GM13976 (cell line): ENCODE results near the gene RESF1.

Source experiments
- DNase-seq: peaks from one replicate; pipeline ENCODE4 v3.0.0; 2012; ENCODE audit warnings: low spot score
- in situ Hi-C: fragments of 300-500 bp; cut with MboI; formaldehyde crosslinking; loops from one replicate; pipeline ENCODE4 v1.12.0; 2022; ENCODE audit warnings: low sequenced_read_pairs, mixed read lengths, inconsistent platforms; ENCODE audit not compliant: unreplicated experiment
- TF ChIP-seq, protein P1 (sequence below): IDR thresholded peaks from 2 replicates; pipeline ENCODE4 v1.5.1; 2012; ENCODE audit warnings: borderline replicate concordance, mild to moderate bottlenecking; ENCODE audit not compliant: insufficient read depth; ENCODE audit errors: extremely low read depth, missing control alignments, control extremely low read depth

Gene RESF1

GRCh38 chr12:31959161-31959700 lies at the start of gene RESF1:
RESF1 (plus strand) TSS chr12:31959415; CDS start chr12:31980956, 21,541 bp downstream.
- DNase-seq: peak; percentile 91
- TF ChIP-seq, protein P1, sequence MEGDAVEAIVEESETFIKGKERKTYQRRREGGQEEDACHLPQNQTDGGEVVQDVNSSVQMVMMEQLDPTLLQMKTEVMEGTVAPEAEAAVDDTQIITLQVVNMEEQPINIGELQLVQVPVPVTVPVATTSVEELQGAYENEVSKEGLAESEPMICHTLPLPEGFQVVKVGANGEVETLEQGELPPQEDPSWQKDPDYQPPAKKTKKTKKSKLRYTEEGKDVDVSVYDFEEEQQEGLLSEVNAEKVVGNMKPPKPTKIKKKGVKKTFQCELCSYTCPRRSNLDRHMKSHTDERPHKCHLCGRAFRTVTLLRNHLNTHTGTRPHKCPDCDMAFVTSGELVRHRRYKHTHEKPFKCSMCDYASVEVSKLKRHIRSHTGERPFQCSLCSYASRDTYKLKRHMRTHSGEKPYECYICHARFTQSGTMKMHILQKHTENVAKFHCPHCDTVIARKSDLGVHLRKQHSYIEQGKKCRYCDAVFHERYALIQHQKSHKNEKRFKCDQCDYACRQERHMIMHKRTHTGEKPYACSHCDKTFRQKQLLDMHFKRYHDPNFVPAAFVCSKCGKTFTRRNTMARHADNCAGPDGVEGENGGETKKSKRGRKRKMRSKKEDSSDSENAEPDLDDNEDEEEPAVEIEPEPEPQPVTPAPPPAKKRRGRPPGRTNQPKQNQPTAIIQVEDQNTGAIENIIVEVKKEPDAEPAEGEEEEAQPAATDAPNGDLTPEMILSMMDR: no peak
- in situ Hi-C loops: no loop called here

GRCh38 chr12:31914927-31915326 lies 44.3 kb upstream of the RESF1 start:
- DNase-seq: no peak
- in situ Hi-C loops: no loop called here

DNA sequence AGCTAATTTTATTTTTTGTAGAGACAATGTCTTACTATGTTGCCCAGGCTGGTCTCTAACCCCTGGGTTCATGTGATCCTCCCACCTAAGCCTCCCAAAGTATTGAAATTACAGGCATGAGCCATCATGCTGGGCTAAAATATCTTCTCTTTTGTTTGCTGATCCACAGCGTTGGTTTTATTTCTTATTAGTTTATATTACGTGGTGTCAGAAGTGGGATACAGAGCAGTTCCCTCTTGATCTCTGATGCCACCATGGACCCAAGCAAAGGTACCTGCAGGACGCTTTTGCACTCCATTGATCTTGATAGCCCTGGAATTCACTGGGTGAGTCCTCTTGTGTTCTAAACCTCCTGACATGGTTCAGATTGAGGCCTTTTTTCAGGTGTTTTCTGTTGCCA lies 43.8 kb upstream of the RESF1 start:
- DNase-seq: no peak
- TF ChIP-seq, protein P1: no peak
- in situ Hi-C loops: no loop called here

More at GRCh38 chr12:31914927-31915326, 44.3 kb upstream of the RESF1 start:
- TF ChIP-seq, protein P1: no peak

DNA sequence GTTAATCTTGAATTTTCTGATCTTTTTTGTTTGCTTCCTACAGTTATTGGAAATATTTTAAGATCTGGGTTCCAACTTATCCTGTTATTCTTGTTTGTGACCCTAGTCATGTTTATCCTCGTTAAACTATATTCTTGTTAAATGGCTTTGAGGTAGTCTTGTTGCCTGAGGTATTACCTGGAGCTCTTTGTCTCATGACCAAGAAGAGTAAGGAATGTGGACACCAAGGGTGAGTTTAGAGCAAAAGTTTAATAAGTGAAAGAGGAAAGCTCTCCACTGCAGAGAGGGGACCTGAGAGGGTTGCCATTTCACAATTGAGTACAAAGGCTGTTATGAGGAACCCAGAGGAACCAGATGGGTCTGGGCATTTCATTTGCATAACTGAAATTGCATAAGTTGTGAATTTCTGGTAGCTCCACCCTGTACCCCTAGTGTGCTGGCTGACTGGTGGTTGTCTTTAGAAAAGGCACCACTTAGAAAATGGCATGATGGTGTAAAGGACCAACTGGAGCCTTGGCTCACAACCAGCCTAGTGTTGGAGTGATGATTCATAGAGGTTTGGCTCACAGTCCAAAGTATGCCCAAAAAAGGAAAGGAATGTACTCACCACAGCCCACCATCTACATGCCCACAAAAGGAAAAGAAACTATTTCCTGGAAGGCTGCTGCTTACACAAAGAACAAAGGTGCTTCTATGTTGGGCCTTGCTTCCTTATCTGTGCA lies 36.7 kb upstream of the RESF1 start:
- in situ Hi-C loops: no loop called here
- no peak for DNase-seq
- TF ChIP-seq, protein P1: no peak

- TF ChIP-seq, protein P1: no peak
- DNase-seq: no peak
- in situ Hi-C loops: no loop called here
Measured at GRCh38 chr12:31923063-31923412, 36.2 kb upstream of the RESF1 start.

DNA sequence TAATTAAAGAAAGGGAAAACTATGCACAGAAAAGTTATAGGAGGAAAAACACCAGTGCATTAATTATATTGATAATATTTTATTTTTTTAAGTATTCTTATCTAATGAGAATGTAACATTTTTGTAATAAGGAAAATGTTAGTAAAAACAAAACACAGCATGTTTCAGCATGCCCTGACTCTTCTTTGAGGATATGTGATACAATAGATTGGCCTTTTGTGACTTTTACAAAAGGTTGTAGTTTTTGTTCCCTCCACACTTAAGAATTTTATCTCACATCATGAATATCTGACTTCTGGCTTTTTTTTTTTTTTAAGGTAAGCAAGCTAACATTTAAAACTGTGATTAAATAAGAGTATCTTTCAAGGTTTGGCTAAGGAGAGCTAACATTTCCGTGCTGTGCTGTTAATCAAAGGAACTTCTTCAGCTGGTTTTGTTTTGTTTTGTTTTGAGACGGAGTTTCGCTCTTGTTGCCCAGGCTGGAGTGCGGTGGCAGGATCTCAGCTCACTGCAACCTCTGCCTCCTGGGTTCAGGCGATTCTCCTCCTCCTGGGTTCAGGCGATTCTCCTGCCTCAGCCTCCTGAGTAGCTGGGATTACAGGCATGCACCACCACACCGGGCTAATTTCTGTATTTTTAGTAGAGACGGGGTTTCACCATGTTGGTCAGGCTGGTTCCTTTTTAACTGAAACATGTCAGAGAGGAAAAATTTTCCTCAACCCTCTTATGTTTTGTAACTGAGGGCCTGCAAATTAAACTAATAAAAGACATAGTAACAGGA lies 30.8 kb upstream of the RESF1 start:
- no peak for DNase-seq
- TF ChIP-seq, protein P1: no peak
- in situ Hi-C loops: no loop called here
